HG02943 (cell line): ENCODE results near the gene SDHB.

ENCODE experiments used
- ATAC-seq: cut with Tn5 transposase; IDR thresholded peaks from one replicate; pipeline ENCODE4 v1.9.1; 2021; ENCODE audit warnings: mild to moderate bottlenecking, low read depth, moderate library complexity; ENCODE audit not compliant: unreplicated experiment

SDHB gene

DNA sequence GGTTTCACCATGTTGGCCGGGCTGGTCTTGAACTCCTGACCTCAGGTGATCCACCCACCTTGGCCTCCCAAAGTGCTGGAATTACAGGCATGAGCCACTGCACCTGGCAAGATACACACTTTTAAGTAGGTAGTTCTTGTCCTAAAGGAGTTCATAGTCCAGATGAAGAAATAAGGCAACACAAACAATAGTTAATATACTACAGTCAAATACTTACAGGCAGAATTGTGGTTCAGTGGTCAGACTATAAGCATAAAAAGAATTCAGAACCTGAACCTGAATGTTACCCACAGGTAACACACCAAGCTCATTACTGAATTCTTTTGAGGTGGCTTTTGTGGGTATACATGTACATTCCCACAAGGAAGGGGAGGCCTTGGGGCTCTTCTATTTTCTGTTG, 1.8 kb downstream of the SDHB start:
- ATAC-seq = no peak

- ATAC-seq = no peak
These were observed 5.9 kb downstream of the SDHB start for GRCh38 chr1:17047924-17048323.

- no peak for ATAC-seq
These were observed 7.5 kb downstream of the SDHB start for GRCh38 chr1:17046334-17046657.

- no peak for ATAC-seq
These were observed 8.0 kb downstream of the SDHB start for GRCh38 chr1:17045634-17046333.

DNA sequence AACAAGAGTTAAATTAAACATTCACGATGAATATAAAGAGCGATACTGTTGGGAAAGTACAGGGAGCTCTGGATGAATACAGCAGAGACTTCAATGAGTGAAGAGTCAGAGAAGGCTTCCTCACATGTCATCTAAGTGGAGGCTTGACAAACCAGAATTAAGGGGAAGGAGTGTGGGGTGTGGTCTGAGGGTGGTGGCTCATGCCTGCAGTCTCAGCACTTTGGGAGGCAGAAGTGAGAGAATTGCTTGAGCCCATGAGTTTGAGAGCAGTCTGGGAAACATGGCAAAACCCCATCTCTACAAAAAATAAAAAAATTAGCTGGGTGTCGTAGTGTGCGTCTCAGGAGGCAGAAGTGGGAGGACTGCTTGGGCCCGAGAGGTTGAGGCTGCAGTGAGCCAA, 8.7 kb downstream of the SDHB start:
- ATAC-seq = no peak

DNA sequence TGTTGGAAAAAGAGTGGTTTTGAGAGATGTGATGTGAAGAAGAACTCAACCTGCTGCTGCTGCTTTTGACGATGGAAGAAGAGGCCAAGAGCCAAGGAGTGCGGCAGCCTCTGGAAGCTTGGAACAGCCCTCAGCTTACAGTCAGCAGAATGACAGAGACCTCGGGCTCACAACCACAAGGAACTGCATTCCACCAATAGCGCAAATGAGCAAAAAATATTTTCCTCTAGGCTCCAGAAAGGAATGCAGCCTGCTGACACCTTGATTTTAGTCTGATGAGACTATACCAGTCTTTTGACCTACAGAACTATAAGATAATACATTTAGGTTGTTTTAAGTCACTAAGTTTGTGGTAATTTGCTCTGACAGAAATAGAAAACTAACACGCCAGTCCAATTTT, 10.2 kb downstream of the SDHB start:
- ATAC-seq = no peak

DNA sequence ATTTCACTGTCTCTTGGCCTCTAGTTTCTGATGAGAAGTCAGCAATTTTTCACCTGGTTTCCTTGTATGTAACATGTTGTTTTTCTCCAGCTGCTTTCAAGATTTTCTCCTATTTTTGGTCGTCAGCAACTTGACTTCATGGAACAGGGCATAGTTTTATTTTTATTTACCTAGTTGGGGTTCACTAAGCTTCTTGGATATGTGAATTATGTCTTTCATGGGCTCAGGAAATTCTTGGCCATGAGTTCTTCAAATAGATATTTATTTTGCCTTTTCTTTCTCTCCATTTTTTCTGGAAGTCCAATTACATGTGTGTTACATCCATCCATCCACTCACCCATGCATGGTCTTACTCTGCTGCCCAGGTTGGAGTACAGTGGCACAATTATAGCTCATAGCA, 13.7 kb downstream of the SDHB start:
- ATAC-seq = no peak

- ATAC-seq = no peak
These were observed 14.3 kb downstream of the SDHB start for GRCh38 chr1:17039522-17039921.

GRCh38 chr1:17033481-17033880, 20.4 kb downstream of the SDHB start:
- no peak for ATAC-seq

DNA sequence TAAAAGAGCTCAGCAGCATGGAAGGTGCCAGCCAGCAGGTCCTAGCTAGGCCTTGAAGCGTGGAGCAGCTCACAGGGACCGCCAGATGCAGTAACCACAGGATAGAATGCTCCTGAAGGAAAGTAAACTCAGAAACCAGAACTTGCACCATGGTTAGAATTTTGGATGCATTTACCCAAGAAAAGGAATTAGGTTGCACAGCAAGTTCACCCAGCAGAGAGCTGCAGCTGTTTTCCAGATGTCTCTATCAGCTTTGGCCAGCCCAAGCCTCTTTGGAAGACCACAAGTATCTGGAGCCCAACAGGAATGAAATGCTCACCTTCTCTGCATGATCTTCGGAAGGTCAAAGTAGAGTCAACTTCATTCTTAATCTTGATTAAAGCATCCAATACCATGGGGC, 21.1 kb downstream of the SDHB start:
- no peak for ATAC-seq

DNA sequence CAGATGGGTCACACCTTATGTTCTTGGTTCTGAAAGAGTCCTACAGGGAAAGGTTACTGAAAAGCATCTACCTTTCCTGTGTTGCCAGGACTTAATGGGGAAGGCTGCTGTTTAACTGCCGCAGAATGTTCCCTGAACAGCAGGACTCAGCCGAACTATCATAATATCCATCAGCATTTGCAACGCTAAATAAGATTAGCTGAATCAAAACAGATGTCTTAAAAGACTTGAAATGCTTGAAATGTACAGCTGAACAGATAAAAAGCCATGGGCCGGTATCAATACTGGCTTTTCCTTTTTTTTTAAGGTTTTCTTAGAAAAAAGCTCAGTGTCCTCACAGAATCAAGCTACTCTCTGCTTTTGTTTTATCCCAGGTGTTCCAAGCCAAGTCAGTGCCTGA, 22.4 kb downstream of the SDHB start:
- ATAC-seq = no peak

DNA sequence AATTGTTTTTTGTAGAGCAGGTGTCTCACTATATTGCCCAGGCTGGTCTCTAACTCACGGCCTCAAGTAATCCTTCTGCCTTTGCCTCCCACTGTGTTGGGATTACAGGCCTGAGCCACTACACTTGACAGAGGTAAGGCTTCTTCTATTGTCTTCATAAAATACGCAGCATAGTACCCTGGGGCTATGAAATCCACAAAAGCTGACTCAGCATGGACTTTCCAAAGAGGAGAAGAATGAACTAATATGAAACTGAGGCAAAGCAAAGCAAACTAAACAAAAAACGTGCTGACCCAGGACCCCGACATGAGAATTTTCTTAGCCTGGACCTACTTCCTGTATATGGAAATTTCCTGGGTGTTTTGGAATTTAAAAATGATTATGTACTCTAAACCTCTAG, 23.6 kb downstream of the SDHB start:
- ATAC-seq = no peak

DNA sequence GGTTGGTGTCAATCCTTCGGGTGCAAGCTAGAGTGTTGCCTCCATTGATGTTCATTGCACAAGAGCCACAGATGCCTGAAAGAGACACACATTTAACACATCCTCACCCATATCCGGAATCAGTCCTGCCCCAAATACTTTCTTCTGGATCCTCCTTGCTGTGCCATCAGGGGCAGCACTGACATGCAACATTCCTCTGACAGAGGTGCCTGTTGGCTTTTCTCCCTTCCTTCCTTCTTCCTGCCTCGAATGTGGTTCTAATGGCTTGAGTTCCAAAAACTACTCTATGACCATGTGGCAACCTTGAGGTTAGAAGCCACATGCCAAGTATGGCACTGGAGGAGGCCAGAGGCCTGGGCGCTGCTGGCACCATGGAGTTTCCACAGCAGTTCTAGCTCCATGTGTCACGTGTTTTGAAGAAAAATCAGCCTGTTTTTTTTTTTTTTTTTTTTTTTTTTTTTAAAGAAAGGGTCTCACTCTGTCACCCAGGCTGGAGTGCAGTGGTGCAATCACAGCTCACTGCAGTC, 25.1 kb downstream of the SDHB start:
- ATAC-seq = no peak

GRCh38 chr1:17027900-17028299, 25.9 kb downstream of the SDHB start:
- no peak for ATAC-seq

DNA sequence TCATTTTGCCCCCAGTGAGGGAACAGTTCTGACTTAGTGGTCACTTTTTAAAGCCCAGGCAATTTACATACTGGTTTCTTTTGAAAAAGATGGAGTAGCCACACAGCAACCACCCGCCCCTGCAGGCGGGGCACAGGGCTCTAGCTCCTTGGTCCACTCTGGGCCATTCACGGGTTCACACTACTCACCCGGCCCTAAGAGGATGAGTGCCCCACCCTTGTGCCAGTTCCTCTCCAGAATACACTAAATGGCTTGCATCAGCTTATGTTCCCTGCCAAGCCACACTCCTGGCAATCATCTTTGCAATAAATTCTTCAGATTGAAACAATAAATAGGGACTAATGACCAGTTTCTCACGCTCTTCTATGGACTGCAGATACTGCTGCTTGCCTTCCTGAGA, 26.4 kb downstream of the SDHB start:
- ATAC-seq = no peak

DNA sequence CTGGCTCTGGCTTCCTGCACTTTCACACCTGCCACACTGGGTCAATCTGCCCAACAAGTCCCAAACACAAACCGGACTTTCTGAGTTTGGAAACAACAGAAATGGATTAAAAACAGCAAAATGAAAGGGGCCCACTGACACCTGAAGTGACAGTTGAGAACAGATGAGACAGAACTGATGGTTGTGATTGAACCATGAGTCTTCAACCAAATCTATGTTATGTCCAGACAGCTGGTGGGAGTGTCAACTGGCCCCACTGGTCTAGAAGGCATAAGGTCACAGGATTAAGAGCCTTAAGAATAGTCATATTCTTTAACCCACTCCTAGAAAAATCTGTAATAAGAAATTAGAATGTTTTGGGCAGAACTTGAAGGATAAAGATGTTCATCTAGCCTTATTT, 29.1 kb downstream of the SDHB start:
- no peak for ATAC-seq

- no peak for ATAC-seq
These were observed 30.3 kb downstream of the SDHB start for GRCh38 chr1:17023573-17023972.

DNA sequence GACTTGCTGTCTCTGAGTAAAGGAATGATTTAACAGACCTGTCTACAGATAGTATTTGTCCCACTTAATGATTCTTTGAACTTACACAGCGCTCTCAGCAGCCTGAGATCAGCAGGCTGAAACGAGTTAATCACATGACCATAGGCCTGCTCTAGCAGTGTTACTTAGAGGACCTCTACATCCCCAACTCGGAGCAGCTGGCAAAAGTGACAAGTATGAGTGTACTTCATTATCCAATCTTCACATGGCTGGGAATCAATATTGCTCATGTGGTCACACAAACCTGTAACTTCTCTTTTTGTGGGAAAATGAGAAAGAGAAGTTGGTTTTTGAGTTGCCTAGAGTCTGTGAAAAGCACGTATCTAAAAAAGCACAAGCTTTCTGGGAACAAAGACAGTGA, 30.7 kb downstream of the SDHB start:
- ATAC-seq = no peak

DNA sequence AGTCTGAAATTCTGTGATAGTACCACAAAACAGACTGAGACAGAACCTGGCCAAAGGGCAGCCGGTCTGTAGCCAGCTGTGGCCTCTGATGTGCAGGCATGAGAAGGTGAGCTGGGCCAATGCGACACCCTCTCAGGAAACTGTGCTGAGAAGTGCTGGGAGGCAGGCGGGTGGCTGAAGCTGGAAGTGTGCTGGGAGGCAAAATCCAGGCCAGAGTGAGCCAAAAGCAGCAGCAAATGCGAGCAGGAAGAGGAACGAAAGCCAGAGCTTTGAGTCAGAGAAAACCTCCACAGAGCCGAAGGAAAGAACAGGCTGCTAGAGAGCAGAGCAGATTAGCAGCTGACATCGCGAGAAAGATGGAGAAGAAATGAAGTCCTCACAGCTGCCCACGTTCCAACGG, 31.9 kb downstream of the SDHB start:
- ATAC-seq = no peak

DNA sequence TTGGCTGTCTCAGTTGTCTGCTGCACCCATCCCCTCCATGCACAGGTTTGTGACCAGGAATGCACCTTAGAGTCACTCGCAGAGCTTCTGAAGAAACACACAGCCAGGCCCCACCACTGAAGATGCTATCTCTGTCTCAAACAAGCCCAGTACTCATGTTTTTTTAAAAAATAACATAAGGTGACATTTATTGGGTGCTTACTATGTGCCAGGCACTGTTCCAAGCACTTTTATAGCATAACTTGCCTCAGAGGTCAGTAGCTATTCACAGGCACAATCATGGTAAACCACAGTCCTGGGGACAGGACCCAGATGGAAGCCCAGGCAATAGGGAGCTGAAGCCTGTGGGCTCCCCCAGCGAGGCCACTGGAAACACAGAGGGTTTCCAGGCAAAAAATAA, 33.3 kb downstream of the SDHB start:
- ATAC-seq = no peak

GRCh38 chr1:17018849-17019248, 35.0 kb downstream of the SDHB start:
- ATAC-seq = no peak

DNA sequence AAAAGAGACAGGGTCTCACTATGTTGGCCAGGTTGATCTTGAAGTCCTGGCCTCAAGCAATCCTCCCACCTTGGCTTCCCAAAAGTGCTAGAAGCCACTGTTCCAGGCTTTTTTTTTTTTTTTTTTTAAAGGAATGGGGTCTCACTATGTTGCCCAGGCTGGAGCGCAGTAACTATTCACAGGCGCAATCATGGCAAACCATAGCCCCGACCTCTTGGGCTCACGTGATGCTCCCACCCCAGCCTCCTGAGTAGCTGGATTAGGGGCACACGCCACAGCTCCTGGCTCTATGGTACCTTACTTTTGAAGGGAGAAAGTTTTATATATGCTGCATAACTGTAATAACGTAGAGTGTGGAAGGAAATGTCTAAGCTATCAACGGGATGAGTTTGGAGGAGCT, 36.4 kb downstream of the SDHB start:
- no peak for ATAC-seq

GRCh38 chr1:17016317-17016661, 37.5 kb downstream of the SDHB start:
- no peak for ATAC-seq
